ENCODE measurements around the gene PGBD5. TPM values are rescaled to one million over a fixed set of nuclear protein-coding genes. Genes with fewer than 3 reads are reported as not detected.

Gene PGBD5
- total RNA-seq, 1 donor from 2014 or later: 2.0 TPM

DNA sequence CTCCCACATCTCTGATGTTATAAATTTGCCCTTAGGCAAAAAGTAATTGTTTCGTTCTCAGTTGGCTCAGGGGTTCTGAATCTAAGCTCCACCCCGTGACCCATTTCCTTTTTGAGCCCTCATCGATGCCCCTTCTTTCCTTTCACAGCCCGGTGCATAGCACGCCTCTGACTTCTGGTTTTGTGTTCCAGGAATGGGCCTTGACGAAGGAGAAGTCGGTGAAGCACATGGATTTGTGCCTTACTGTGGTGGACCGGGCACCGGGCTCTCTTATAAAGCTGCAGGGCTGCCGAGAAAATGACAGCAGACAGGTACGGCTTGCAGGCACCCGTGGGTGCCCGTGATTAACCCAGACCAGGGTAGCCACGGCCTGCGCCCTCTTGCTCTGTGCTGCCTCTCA, 151.9 kb downstream of the PGBD5 start:
- Mint-ChIP-seq H3K4me3 (ENCODE audit: unreplicated experiment) (no peak overlapping the region), H3K36me3 (ENCODE audit: low read depth, unreplicated experiment) (peaks cover 3% of the 10 kb centered on the region), H3K4me1 (ENCODE audit: unreplicated experiment) (peaks cover 18% of the 10 kb centered on the region), H3K9me3 (ENCODE audit: unreplicated experiment) (no peaks in the 10 kb centered on the region), H3K27ac (ENCODE audit: unreplicated experiment) (no peak overlapping the region), H3K27me3 (ENCODE audit: unreplicated experiment) (no peaks in the 10 kb centered on the region)
- no peak for TF ChIP-seq CTCF (IDR thresholded peaks at IDR 0.05; ENCODE audit: unreplicated experiment)
- no peak for DNase-seq (ENCODE audit: low spot score)

GRCh38 chr1:230273141-230273710, 152.9 kb downstream of the PGBD5 start:
- H3K4me1 Mint-ChIP-seq (ENCODE audit: unreplicated experiment): peaks cover 18% of the 10 kb centered on the region
- no peak for DNase-seq (ENCODE audit: low spot score)
- no peaks in the 10 kb centered on the region for H3K9me3 Mint-ChIP-seq (ENCODE audit: unreplicated experiment)
- H3K36me3 Mint-ChIP-seq (ENCODE audit: low read depth, unreplicated experiment): no peaks in the 10 kb centered on the region
- no peaks in the 10 kb centered on the region for H3K27me3 Mint-ChIP-seq (ENCODE audit: unreplicated experiment)
- H3K4me3 Mint-ChIP-seq (ENCODE audit: unreplicated experiment): no peak overlapping the region
- H3K27ac Mint-ChIP-seq (ENCODE audit: unreplicated experiment): no peak overlapping the region
- TF ChIP-seq CTCF (IDR thresholded peaks at IDR 0.05; ENCODE audit: unreplicated experiment): no peak

DNA sequence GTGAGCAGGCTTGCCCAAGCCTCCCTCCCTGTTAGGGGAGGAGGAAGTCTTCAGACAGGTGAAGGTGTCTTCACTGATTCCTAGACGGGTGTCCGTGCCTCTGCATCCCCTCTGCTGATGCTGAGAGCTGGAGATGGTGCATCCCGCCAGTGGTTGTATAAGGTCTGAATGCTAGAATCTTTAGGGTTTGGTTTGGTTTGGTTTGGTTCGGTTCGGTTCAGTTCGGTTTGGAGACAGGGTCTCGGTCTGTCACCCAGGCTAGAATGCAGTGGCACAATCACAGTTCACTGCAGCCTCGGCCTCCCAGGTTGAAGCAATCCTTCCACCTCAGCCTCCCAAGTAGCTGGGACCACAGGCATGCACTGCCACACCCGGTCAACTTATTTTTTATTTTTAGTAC, 153.6 kb downstream of the PGBD5 start:
- H3K27ac Mint-ChIP-seq (ENCODE audit: unreplicated experiment): no peak overlapping the region
- H3K4me3 Mint-ChIP-seq (ENCODE audit: unreplicated experiment): no peak overlapping the region
- H3K36me3 Mint-ChIP-seq (ENCODE audit: low read depth, unreplicated experiment): no peaks in the 10 kb centered on the region
- peaks cover 18% of the 10 kb centered on the region for H3K4me1 Mint-ChIP-seq (ENCODE audit: unreplicated experiment)
- no peaks in the 10 kb centered on the region for H3K27me3 Mint-ChIP-seq (ENCODE audit: unreplicated experiment)
- no peaks in the 10 kb centered on the region for H3K9me3 Mint-ChIP-seq (ENCODE audit: unreplicated experiment)
- TF ChIP-seq CTCF (IDR thresholded peaks at IDR 0.05; ENCODE audit: unreplicated experiment): no peak
- no peak for DNase-seq (ENCODE audit: low spot score)

DNA sequence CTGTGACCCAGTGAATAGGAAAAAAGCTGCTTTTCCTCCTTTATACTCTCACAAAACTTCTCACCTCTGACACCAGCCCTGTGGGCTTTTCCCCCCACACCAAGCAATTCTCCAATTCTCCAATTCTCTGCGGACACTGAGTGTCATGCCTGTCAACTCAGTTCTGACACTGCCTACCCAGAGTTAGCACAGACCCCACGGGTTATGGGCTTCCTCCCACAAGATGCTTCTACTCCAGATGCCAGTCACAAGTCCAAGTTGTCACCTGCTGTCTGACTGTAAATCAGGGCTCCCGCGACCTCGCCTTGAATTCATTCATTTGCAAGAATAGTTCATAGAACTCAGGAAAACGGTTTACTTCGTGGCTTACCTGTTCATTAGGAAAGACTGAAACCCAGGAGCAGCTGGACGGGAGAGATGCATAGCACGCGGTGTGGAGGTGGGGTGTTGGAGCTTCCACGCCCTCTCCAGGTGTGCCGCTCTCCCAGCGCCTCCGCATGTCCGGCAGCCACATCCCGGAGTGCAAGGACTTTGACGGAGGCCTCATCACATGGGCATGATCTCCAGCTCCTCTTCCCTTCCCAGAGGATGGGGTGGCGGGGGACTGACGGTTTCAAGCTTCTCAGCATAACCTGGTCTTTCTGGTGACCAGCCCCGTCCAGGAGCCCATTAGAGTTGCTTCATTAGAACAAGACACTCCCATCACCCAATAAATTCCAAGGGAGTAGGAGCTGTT, 154.7 kb downstream of the PGBD5 start:
- Mint-ChIP-seq H3K27ac (ENCODE audit: unreplicated experiment) (peak overlapping the region; percentile 25), H3K4me1 (ENCODE audit: unreplicated experiment) (peaks cover 13% of the 10 kb centered on the region), H3K9me3 (ENCODE audit: unreplicated experiment) (no peaks in the 10 kb centered on the region), H3K27me3 (ENCODE audit: unreplicated experiment) (no peaks in the 10 kb centered on the region), H3K4me3 (ENCODE audit: unreplicated experiment) (no peak overlapping the region), H3K36me3 (ENCODE audit: low read depth, unreplicated experiment) (peaks cover 10% of the 10 kb centered on the region)
- no peak for TF ChIP-seq CTCF (IDR thresholded peaks at IDR 0.05; ENCODE audit: unreplicated experiment)
- no peak for DNase-seq (ENCODE audit: low spot score)

DNA sequence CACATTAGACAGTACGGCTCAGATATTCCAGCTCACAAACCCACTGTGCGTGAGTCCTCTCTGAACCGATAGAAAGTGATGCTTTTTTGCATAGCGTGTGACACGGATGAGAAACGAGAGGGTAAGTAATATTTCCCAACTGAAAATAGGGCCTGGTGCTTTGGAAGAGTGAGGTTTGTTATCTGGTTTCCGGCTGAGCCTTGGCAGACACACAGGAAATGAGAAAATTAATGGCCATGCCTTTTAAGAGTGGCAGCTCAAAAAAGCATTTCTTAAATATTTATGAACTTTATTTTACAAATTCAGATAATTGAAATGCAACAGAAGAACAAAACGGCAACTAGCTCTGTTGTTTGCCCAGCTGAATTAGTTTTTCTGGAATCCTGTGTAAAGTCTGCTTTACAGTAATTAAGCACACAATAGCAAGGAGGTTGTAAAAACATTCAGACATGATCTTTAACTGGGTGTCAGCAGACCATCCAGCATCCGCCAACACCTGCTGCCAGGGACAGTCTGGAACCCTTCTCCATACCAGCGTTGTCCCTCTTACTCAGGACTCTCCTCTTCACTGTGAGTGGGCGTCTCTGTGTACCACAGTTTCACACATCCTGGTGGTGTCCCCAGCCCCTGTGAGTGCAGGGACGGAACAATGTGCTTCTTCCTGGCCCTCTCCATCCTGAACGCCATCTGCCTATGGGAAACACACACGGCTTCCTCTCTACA, 155.4 kb downstream of the PGBD5 start:
- Mint-ChIP-seq H3K27ac (ENCODE audit: unreplicated experiment) (no peak overlapping the region), H3K4me1 (ENCODE audit: unreplicated experiment) (peaks cover 13% of the 10 kb centered on the region), H3K4me3 (ENCODE audit: unreplicated experiment) (no peak overlapping the region), H3K9me3 (ENCODE audit: unreplicated experiment) (no peaks in the 10 kb centered on the region), H3K27me3 (ENCODE audit: unreplicated experiment) (no peaks in the 10 kb centered on the region), H3K36me3 (ENCODE audit: low read depth, unreplicated experiment) (peaks cover 11% of the 10 kb centered on the region)
- no peak for TF ChIP-seq CTCF (IDR thresholded peaks at IDR 0.05; ENCODE audit: unreplicated experiment)
- no peak for DNase-seq (ENCODE audit: low spot score)

Data from endothelial cell (in vitro differentiated cells).